ENCODE results near the gene RASSF8.

Gene RASSF8

GRCh38 chr12:26121323-26122060, 163.0 kb downstream of the RASSF8 start:
- FAIRE-seq (peak; percentile 16), DNase-seq (ENCODE audit: insufficient read length, low spot score) (no peak)

DNA sequence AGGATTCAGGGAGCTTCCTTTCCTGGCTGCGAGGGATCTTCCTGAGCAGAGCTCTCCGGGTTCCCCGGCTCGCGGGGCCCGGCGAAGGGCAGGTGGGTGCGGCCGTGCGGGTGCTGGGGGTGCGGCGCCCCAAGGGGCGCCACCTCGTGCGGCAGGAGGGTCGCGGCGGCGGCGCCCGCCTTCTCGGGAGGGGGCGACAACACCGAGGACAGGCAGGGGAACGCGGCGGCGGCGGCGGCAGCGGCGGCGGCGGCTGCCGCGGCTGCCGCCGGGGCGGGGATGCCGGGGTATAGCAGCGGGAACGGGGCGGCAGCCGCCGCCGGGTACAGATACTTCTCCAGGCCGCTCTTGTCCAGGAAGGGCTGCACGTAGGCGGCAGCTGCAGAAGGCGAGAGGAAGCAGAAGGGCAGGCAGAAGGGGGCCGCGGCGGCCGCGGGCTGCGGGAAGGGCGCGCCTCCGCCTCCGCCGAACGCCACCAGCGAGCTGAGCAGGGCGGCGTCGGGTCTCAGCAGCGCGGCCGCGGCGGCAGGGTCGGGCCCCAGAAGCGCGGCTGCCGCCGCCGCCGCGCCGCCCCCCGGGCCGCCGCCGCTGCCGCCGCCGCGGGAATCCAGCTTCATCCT, 163.7 kb downstream of the RASSF8 start:
- DNase-seq (ENCODE audit: insufficient read length, low spot score) (no peak), FAIRE-seq (no peak)

DNA sequence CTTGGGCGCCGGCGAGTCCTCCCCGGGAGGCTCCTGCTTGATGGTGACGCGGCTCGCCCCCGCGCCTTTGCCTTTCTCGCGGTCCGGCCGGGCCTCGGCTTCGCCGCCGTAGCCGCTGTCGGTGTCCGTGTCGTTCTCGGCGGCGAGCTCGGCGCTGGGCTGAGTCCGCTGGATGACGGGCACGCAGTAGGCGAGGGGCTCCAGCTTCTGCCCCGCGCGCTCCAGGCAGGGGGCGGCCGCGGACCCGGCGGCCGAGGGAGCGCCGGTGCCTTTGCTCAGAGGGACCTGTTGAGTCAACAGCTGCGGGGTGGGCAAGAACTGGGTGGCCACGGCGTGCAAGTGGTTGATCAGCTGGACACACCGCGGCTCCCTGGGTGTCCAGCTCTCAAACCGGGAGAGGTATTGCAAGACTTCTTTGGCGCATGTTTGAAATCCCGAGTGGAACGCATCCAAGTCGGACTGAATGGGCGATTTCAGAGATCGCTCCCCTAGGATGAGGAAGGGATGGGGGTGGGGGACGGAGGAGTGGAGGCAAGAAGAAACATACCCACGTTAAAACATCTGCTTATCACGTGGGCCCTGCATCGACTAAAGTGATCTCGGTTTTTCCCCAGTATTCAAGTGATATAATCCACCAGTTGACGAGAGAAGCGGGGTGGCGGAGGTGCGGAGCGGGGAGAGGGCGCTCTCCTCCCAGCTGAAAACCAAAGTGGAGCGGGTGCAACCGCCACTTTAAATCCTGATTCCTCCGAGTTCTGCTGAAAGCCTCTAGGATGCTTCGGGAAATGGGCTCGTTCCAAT, 164.4 kb downstream of the RASSF8 start:
- DNase-seq (ENCODE audit: insufficient read length, low spot score) (peak; percentile 41), FAIRE-seq (peak; percentile 72)

DNA sequence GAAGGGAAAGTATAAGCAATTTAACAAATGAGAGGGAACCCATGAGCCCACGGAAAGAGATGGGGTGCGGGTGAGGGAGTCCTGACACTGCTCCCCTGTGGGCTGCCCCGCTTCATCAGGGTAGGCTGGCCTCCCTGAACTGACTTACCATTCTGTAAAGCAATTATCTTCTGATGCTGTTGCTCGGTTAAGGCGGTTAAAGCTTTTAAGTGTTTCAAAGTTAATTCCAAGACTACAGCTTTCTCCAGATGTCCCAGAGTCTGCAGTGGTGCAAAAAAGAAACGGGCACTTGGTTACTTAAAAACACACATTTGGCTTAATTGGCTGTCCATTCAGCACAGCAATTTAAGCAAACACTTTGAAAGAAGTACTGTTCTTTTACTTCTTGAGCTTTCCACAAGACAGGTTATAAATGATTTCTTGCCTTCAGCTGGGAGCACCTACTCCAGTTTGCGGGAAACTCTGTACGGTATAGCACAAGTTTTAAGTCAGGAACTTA, 165.0 kb downstream of the RASSF8 start:
- no peak for DNase-seq (ENCODE audit: insufficient read length, low spot score)
- FAIRE-seq = no peak

DNA sequence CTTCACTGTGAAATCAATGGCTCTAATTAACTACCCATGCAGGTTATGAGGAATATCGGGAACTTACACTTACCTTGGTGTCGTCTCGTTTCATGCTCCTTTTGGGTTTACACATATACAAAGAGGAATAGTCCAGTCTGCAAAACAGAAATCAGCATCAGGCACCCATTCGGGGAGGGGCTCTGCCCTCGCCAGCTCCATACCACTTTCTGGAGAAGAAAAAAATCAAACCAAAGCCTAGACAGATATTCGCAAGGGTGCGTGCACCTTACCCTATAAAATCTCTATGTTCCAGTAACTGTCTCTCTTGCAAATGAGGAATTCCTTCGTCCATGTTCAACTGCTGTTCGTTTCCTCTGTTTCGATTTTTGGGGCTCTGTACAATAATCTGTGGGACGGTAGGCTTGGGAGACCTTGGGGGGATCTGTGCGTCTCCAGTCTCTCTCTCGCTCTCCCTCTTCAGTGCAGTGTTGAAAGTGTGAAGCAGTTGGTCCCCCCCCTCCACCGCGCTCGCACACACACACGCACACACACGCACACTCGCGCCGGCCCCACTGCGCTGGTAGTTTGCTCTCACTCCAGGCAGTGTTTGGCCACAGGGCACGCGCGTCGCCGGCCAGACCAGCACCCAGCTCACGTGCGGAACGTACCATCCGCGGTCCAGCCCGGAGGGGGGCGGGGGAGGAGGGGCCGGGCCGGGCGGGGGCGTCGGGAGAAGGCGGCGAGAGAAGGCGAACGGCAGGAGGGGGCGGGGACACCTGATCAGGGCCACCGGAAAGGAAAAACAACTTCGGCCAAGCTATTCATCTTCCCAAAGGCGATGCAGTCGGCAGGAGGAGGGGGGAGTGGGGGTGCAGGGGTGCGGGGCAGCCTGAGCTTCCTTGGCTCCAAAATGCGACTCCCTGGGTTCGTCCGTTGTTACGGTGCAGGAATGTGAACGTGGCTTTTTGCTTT, 166.2 kb downstream of the RASSF8 start, which contains the start of gene BHLHE41:
Gene BHLHE41, minus strand, starts transcription at position 592 of the 954 bp plus-strand sequence. Its CDS starts 258 bp downstream, at position 334.
- no peak for DNase-seq (ENCODE audit: insufficient read length, low spot score)
- FAIRE-seq = peak; percentile 75

GRCh38 chr12:26125400-26126339, 167.2 kb downstream of the RASSF8 start:
- FAIRE-seq (peak; percentile 49), DNase-seq (ENCODE audit: insufficient read length, low spot score) (peak; percentile 77)

GRCh38 chr12:26126340-26127284, 168.1 kb downstream of the RASSF8 start:
- peak; percentile 95 for FAIRE-seq
- DNase-seq (ENCODE audit: insufficient read length, low spot score) = peak; percentile 67

DNA sequence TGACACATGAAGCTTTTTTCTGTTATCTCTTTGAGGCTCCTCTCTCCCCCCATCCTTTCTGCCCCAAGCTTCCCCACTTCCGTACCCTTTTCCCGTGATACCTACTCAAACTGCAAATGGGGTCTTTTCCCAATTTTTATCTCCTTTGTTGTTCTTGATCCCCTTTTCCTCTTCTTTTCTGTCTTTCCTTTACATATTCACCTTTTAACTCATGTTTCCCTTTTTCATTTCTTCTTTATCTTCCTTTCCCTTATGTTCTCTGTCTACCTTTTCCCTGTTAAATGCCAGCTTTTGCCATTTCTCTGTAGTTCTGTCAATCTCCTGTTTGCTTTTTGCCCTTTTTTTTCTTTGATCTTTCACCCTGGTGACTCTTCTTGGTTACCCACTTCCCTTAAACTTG, 168.9 kb downstream of the RASSF8 start:
- DNase-seq (ENCODE audit: insufficient read length, low spot score) = no peak
- FAIRE-seq = no peak

DNA sequence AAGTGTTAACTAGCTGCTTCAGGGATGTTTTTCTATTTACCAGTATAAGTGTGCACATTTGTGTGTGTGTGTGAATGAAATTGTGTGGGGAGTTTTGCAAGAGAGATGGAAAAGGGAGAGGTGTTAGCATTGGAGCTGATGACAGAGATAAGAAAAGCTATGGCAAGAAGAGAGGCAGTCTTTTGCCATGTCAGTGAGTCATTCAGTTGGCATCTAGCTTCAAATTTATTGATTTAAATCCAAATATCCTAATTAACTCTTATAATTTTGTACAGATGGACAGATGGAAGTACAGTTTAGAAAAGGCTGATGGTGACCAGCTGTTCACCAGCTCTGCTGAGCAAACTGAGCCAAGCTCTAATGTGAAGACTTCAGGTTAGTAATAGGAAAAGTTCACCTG, 169.7 kb downstream of the RASSF8 start:
- DNase-seq (ENCODE audit: insufficient read length, low spot score) = no peak
- FAIRE-seq = no peak

Data from HTR-8/SVneo (cell line).